HG03521 (cell line): Measurements from ENCODE around the gene HHIPL1.

Source experiments
- ATAC-seq: cut with Tn5 transposase; IDR thresholded peaks from one replicate; pipeline ENCODE4 v1.9.1; 2021; ENCODE audit warnings: mild to moderate bottlenecking, moderate library complexity; ENCODE audit not compliant: unreplicated experiment

HHIPL1 gene

DNA sequence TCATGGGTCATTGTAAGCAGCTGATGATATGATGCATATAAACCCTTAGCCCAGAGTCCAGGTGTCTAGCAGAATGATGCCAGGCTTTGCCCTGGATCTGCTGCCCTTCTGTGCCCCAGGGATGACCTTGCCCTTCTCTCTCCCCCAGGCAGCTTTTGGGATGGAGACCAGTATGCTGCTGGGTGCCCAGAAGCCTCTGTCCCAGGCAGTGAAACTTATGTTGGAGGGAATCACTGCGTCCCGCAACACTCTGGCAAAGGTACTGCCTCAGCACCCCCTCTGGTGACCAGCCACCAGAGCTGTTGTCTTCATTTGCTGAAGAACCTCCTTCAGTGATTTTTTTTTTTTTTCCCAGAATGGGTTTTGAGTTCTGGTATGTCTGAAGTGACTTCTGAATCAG, 62.5 kb downstream of the HHIPL1 start:
- ATAC-seq = no peak

DNA sequence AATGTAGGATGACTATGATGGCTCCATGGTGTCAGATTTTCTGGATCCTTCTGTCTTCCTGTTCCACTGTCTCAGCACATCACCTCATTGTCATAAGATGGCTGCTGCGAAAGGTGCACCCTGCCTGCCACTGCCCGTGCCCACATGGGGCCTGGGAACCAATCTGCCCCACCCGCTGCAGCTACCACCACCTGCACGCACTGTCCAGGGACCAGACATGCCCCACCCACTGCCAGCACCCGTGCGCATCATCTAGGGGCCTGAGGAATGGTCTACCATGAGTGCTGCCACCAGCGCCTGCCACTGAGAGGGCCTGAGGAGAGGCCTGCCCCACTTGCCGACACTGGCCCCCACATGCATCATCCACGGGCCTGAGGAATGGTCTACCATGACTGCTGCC, 63.0 kb downstream of the HHIPL1 start:
- ATAC-seq = no peak

DNA sequence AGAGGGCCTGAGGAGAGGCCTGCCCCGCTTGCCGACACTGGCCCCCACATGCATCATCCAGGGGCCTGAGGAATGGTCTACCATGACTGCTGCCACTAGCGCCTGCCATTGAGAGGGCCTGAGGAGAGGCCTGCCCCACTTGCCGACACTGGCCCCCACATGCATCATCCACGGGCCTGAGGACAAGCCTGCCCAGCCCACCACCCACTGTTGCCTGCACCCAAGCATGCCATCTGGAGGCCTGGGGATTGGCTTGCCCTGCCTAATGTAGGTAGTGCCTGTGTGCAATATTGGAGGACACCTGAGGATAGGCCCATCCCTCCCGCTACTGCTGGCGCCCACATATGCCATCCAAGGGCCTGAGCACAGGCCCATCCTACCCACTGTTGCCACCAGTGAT, 63.5 kb downstream of the HHIPL1 start:
- ATAC-seq = no peak

DNA sequence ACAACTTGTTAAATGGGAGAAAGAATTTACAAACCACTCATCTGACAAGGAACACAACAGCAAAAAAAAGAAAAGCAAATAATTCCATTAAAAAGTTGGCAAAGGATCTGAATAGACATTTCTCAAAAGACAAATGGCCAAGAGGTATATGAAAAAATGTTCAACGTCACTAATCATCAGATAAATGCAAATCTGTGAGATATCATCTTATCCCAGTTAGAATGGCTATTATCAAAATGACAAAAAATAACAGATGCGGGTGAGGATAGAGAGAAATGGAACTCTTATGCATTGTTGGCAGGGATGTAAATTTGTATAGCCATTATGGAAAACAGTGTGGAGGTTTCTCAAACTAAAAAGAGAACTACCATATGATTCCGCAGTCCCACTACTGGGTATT, 69.0 kb downstream of the HHIPL1 start:
- ATAC-seq = no peak

DNA sequence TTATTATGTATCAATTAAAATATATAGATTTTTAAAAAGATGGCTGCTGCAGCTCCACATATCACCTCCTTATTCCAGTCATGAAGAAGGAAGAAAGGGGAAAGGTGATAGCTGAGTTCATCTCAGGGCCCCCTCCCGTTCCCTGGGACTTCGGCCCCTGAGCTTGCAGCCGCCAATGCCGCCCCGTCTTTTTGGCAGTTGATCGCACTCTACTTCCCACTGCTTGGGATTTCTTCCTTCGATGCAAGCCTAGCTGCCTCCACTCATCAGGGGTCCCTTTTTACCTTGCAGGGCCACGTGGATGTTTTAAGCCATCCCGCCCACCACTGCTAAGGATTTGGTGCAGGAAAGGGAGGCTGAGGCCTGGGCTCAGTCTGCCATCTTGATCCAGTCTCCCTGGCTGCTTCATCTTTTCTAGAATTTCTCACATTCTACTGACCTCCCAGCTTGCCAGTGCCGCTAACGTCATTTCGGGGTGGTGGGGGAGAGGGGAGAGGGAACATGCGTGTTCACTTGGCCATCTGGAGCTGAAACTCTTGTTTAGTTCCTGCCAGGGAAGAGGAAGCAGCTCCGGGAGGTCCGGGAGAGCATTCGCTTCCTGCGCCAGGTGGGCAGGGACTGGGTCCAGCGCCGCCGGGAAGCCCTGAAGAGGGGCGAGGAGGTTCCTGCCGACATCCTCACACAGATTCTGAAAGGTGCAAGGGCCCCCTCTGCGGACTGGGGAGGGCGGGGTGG, 70.5 kb downstream of the HHIPL1 start:
- no peak for ATAC-seq

DNA sequence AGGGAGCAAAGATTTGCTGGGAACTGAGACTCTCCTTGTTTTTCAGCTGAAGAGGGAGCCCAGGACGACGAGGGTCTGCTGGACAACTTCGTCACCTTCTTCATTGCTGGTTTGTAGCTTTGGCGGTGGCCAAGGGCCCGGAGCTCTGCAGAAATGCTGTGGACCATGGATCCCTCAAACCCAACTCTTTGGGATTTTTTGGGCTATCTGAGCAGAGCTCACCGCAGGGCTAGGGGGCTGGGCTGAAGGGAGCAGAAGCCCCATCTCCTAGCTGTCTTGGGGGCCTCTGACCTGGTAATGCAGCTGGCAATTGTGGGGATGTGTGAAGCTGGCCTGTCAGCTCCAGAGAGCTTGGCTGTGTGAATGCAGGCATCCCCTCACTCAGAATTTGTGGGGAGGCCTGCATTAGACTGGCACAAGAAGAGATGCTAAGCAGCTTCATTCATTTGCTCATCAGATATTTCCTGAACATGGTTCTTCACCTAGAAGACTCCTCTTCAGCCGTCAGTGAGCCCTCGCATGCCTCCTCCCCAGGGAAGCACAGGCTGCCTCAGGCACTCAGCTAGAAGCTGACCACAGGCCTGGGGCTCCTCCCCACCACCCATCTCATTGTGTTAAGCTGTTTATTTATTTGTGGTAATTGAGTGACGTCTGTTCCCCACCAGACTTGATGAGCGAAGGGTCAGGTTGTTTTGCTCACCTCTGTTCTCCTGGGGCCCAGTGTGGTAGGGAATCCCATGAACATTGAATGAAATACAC, 71.3 kb downstream of the HHIPL1 start:
- ATAC-seq = no peak

DNA sequence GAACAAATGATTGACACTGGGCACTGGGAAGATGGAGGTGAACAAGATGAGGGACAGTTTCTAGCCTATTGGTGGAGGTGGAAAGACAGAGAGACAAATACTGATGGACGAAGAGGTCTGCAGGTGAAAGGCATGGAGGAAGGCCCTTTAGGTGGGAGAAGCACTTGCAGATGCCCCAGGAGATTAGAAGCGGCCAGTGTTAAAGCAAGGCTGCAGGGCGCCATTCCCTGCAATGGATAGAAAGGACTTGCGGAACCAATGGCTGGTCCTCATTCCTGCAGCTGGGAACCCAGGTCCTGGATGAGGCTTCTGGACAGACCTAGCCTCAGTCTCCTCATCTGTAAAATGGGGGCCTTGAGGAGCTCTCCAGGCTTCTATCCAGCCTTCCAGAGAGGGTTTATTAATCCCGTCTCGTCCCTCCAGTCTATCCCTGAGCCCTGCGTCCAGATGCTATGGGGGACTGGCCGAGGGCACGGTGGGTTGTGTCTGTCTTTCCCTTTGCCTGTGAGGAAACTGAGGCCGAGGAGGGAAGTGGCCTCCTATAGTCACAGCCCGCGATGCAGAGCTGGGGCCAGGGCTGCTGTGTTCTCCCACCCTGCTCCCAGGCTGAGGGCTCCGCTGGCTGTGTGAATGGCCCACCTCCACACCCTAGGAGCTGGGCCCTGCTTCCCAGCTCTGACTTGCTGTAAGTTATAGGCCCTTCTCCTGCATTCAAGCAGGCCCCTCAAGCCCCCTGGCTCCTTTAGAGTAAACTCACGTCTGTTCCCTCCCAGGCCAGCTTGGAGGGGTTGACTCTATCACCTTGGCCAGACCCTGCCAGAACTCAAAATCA, 72.1 kb downstream of the HHIPL1 start:
- ATAC-seq = no peak

DNA sequence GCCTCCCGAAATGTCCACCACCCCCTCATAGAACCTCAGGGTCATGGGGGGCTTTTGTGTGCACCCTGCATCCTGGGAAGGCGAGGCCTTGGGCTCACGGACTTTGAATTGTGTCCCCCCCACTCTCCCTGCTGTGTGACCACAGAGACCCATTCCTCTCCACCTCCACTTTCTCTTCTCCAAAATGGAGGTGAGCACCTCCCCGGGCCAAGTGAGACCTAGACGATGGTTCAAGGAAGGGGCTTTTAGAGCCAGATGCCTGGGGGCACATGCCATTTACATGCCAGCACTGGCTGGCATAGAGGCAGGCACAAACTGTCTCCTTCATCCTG, 72.7 kb downstream of the HHIPL1 start:
- ATAC-seq = no peak

DNA sequence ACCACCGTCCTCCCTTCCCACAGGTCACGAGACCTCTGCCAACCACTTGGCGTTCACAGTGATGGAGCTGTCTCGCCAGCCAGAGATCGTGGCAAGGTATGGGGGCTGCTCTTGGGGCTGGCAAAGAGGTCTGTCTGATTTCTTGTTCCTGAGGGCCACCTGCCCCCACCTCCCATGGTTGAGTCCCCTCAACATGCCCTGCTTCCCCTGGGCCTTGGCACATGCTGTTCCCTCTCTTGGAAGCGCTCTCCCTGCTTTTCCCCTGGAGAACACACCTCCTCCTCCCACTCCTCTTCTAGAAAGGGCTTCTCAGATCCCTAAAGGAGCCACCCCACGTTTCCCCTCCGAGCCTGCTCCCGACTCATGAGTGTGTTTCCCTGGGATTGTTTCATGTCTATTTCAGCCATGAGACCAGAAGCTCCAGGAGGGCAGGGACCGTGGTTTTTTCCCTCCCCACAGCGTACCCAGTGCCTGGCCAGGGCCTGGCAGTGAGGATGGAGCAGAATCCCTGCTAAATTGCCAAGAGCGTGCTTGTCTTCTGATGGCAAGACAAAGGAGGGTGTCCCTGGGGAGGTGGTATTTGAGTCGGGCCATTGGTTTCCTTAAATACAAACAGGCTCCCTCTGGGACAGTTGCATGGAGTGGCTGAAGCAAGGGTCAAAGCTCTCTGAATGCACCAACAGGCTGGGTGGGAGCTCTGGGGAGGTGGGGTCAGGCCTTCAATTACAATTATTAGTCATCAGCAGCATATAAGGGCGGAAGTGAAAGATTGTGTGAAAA, 73.3 kb downstream of the HHIPL1 start:
- ATAC-seq = peak; percentile 89

DNA sequence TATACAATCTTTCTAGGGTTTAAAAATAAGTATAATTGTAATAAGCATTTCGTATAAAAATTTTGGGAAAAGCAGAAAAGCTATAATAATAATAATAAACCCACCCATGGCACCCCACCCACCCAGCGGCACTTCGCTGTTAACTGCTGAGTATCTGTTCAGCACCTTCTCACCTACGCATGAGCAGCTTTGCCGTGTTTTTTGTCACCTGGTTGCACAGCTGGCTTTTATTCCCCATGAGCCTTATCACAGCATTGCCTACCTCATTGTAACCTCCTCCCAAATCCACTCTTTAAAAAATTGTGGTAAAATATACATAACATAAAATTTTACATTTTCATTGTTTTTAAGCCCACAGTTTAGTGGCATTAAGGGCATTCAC, 73.9 kb downstream of the HHIPL1 start:
- peak; percentile 49 for ATAC-seq

DNA sequence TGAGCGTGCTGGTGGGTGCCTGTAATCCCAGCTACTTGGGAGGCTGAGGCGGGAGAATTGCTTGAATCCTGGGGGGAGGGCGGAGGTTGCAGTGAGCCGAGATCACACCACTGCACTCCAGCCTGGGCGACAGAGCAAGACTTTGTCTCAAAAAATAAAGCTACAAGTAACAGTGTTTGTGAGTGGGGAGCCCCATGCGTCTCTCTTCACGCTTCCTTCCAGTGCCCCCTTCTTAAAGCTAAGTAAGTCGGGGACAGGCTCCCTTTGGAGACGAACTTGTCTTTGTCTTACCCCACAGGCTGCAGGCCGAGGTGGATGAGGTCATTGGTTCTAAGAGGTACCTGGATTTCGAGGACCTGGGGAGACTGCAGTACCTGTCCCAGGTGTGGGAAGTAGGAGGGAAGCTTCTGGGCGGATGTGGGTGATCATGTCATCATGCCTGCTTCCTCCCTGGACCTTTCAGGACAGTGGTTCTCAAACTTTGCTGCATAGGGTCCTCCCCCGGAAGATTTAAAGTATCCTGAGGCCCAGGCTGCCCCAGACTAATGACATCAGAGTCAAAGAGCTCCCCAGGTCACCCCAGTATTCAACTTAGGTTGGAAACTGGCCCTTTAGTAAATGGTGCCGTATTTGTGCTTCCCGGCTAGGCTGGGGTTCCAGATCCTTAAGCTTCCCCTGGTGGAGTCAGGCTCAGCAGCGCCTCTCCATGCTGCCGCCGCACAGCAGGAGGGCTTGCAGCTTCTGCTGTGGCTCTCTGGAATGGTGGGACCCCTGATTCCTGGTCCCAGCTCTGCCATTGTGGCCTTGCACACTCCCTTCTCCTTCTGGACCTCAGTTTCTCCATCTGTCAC, 76.2 kb downstream of the HHIPL1 start:
- no peak for ATAC-seq

DNA sequence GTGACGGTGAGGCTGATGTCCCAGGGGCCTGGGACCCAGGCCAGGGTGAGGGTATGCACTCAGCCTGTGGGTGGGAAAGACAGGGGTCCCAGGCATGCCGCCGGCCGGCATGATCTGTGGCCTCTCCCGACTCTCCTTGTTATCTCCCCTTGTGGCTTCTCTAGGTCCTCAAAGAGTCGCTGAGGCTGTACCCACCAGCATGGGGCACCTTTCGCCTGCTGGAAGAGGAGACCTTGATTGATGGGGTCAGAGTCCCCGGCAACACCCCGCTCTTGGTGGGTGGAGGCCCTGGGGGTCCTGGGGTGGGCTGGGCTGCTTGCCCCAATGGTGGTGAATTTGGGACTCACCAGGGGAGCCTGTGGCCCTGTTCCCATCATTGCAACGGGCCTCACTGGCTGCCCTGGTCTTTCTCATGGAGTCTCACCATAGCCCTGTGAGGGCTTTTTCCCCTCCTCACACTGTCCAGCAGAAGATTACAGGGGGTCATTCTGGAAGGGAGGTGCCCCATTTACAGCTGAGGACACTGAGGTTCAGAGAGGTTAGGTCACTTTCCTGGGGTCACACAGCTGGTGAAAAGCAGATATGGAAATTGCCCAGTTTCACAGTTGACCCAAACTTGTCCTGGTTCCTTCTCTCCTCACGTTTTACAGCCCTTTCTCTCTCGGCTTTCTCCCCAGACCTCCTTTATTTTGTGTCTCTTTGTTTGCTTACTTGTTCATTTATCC, 77.0 kb downstream of the HHIPL1 start:
- no peak for ATAC-seq

DNA sequence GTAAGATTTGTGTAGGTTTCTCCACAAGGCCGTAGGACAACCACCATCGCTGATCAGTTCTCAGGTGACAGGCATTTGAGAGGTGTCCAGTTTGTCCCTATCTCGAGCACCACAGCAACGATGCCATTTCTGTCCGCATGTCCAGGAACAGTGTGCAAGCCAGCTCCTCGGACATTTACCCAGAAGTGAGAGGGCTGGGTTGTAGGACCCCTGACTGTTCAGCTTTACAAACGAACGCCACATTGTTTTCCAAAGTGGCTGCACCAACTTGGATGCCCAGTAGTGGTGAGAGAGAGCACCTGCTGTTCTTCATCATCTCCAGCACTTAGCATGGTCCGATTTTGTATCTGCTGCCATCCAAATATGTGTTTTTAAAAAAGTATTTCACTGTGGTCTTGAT, 77.8 kb downstream of the HHIPL1 start:
- ATAC-seq = no peak

DNA sequence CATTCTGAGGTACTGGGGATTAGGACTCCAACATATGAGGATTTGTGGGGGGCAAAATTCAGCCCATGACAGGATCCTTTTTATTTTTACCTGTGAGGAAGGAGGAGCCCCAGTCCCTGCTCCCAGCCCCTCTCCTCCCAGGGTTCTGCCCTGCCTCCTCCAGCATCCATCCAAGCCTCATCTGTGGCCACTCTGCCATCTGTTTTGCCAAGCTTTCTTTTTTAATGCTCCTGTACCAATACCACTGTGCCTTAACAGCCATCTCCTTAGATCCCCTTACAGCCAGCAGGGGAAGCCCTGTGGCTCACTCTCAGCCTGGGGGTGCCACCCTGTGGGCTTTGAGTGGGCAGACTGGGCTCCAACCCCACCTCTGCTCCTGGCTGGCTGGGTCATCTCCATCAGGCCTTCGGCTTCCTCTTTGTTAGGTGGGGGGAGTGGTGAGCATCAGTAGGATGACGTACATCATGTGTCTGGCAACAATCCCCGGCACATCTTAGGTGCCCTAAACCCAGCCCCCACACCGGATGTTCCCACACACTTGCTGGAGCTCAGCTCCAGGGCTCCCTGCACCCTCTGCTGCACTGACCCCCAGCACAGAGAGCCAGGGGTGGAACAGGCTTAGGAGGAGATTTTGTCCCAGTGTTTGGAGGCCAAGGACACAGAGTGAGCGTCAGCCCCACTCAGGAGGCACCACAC, 79.4 kb downstream of the HHIPL1 start:
- no peak for ATAC-seq

DNA sequence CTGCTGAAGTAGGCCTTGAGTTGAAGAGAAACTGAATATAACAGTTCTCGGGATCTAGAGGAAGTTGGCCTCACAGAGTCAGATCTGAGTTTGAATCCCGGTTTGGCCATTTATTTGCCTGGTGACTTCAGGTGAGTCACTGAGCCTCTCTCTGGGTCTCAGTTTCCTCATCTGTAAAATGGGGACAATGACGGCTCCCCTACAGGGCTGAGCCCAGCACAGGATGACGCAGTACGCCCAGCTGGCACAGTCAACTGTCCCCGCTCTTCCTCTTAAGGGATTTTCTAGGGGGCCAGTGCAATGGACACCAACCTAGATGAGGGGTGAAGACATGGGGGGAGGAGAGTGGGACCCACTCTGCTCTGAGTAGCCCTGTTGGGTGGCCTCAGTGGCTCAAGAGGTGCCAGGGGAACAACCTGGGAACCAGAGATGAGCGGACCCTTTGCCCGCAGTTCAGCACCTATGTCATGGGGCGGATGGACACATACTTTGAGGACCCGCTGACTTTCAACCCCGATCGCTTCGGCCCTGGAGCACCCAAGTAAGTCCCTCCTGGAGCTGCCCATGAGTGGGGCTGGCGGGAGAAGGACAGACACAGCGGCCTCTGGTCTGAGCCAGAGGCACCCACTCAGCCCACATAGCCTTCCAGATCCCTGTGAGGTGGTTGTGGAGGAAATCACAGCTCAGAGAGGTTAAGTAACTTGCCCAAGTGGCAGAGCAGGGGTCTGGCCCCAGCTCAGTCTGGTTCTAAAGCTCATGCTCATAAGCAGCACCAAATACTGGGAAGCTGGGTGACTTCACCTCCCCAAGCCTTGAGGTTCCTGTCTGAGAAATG, 80.2 kb downstream of the HHIPL1 start:
- no peak for ATAC-seq

DNA sequence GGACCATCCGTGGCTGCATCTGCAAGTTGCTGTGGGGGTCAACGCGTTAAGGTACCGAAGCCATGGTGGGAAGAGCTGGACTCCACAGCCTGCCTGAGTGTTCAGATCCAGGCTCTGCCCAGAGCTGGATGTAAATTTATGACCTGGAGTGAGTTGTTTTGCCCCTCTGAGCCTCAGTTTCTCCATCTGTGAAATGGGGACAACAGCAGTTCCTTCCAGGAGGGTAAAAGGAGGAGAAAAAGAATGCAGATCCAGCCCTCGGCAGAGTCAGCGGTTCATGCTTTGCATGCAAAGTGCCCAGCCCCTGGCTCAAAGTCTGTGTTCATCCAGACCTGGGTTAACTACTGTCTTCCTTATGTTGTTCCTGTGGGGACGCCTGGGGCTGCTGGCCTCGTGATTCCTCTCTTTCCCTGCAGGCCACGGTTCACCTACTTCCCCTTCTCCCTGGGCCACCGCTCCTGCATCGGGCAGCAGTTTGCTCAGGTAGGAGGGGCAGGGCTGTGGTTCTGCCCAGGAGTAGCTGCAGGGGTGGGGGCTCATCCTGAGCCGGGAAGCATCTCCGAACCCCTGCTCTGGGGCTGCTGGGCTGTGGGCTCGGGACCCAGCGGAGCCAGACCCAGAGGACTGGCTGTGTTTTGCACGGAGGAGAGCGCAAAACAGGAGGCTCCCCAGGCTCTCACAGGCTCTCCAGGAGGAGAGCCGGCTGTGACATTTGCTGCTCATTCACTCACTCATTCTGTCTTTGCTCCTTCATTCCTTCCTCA, 81.0 kb downstream of the HHIPL1 start:
- ATAC-seq = no peak

DNA sequence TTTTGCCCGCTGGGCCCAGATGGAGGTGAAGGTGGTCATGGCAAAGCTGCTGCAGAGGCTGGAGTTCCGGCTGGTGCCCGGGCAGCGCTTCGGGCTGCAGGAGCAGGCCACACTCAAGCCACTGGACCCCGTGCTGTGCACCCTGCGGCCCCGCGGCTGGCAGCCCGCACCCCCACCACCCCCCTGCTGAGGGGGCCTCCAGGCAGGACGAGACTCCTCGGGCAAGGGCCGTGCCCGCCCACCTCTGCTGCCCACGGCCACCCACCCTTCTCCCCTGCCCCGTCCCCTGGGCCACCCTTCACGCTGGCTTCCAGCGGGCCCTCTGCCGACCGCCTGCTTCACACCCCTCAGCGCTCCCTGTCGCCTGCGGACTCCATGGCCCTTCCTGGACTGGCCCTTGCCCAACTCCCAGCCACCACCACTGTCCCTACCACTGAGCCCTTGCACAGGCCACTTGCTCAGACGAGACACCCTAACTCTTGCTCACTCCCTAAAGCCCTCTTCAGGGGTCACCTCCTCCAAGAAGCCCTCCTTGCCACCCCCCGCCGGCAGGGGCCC, 81.7 kb downstream of the HHIPL1 start:
- no peak for ATAC-seq
